SK-N-SH treated with all-trans-retinoic acid at 6 μM for 48 hours (cell line): Measurements from ENCODE around the gene OBSL1.

Experiments
- CREB5 ChIP-seq: fragments of 250-450 bp; sonication (Bioruptor Pico); IDR thresholded peaks from 2 replicates; pipeline ENCODE4 v1.5.1; 2020; ENCODE audit warnings: low read depth, mild to moderate bottlenecking, moderate library complexity
- GLIS3 ChIP-seq: fragments of 250-450 bp; sonication (Bioruptor Pico); IDR thresholded peaks from 2 replicates; pipeline ENCODE4 v1.5.0; 2020; ENCODE audit warnings: mild to moderate bottlenecking, moderate library complexity
- ISL1 ChIP-seq: fragments of 250-450 bp; sonication (Bioruptor Pico); IDR thresholded peaks from 2 replicates; pipeline ENCODE4 v2.1.2; 2022; ENCODE audit warnings: mild to moderate bottlenecking, moderate library complexity
- RARB ChIP-seq: fragments of 250-450 bp; sonication (Bioruptor Pico); IDR thresholded peaks from 2 replicates; pipeline ENCODE4 v1.8.0; 2021; ENCODE audit warnings: mild to moderate bottlenecking, moderate library complexity
- ZC3H10 ChIP-seq: fragments of 250-450 bp; sonication (Bioruptor Pico); IDR thresholded peaks from 2 replicates; pipeline ENCODE4 v1.5.1; 2021; ENCODE audit warnings: mild to moderate bottlenecking, moderate library complexity
- ZFP3 ChIP-seq: fragments of 250-450 bp; sonication (Bioruptor Pico); IDR thresholded peaks from 2 replicates; pipeline ENCODE4 v1.5.0; 2020; ENCODE audit warnings: mild to moderate bottlenecking, moderate library complexity
- ZFP30 ChIP-seq: fragments of 450-650 bp; formaldehyde crosslinking; IDR thresholded peaks from 2 replicates; pipeline ENCODE4 v1.5.0; 2022; ENCODE audit warnings: mild to moderate bottlenecking, moderate library complexity
- ZNF70 ChIP-seq: fragments of 450-650 bp; formaldehyde crosslinking; IDR thresholded peaks from 2 replicates; pipeline ENCODE4 v1.5.0; 2020; ENCODE audit warnings: mild to moderate bottlenecking, moderate library complexity
- TF ChIP-seq, protein P1 (sequence below): fragments of 250-450 bp; sonication (Bioruptor Pico); IDR thresholded peaks from 2 replicates; pipeline ENCODE4 v1.8.0; 2020; ENCODE audit warnings: mild to moderate bottlenecking, moderate library complexity, borderline replicate concordance
- TF ChIP-seq, protein P2 (sequence below): fragments of 250-450 bp; sonication (Bioruptor Pico); IDR thresholded peaks from 2 replicates; pipeline ENCODE4 v1.8.0; 2021; ENCODE audit warnings: low read depth, mild to moderate bottlenecking, moderate library complexity, borderline replicate concordance
- TF ChIP-seq, protein P3 (sequence below): fragments of 250-450 bp; sonication (Bioruptor Pico); IDR thresholded peaks from 2 replicates; pipeline ENCODE4 v1.5.0; 2020; ENCODE audit warnings: mild to moderate bottlenecking, moderate library complexity

GRCh38 chr2:219574484-219575311, 3.4 kb upstream of the OBSL1 start:
- TF ChIP-seq ZFP3 (no peak), ZFP30 (CRISPR knock-in tag) (no peak), GLIS3 (CRISPR knock-in tag) (no peak), ISL1 (no peak), RARB (no peak), ZC3H10 (CRISPR knock-in tag) (no peak), ZNF70 (CRISPR knock-in tag) (no peak), CREB5 (CRISPR knock-in tag) (no peak)
- TF ChIP-seq, protein P1, sequence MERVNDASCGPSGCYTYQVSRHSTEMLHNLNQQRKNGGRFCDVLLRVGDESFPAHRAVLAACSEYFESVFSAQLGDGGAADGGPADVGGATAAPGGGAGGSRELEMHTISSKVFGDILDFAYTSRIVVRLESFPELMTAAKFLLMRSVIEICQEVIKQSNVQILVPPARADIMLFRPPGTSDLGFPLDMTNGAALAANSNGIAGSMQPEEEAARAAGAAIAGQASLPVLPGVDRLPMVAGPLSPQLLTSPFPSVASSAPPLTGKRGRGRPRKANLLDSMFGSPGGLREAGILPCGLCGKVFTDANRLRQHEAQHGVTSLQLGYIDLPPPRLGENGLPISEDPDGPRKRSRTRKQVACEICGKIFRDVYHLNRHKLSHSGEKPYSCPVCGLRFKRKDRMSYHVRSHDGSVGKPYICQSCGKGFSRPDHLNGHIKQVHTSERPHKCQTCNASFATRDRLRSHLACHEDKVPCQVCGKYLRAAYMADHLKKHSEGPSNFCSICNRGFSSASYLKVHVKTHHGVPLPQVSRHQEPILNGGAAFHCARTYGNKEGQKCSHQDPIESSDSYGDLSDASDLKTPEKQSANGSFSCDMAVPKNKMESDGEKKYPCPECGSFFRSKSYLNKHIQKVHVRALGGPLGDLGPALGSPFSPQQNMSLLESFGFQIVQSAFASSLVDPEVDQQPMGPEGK (CRISPR knock-in tag): no peak
- TF ChIP-seq, protein P2, sequence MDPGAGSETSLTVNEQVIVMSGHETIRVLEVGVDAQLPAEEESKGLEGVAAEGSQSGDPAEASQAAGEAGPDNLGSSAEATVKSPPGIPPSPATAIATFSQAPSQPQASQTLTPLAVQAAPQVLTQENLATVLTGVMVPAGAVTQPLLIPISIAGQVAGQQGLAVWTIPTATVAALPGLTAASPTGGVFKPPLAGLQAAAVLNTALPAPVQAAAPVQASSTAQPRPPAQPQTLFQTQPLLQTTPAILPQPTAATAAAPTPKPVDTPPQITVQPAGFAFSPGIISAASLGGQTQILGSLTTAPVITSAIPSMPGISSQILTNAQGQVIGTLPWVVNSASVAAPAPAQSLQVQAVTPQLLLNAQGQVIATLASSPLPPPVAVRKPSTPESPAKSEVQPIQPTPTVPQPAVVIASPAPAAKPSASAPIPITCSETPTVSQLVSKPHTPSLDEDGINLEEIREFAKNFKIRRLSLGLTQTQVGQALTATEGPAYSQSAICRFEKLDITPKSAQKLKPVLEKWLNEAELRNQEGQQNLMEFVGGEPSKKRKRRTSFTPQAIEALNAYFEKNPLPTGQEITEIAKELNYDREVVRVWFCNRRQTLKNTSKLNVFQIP (CRISPR knock-in tag): no peak
- TF ChIP-seq, protein P3, sequence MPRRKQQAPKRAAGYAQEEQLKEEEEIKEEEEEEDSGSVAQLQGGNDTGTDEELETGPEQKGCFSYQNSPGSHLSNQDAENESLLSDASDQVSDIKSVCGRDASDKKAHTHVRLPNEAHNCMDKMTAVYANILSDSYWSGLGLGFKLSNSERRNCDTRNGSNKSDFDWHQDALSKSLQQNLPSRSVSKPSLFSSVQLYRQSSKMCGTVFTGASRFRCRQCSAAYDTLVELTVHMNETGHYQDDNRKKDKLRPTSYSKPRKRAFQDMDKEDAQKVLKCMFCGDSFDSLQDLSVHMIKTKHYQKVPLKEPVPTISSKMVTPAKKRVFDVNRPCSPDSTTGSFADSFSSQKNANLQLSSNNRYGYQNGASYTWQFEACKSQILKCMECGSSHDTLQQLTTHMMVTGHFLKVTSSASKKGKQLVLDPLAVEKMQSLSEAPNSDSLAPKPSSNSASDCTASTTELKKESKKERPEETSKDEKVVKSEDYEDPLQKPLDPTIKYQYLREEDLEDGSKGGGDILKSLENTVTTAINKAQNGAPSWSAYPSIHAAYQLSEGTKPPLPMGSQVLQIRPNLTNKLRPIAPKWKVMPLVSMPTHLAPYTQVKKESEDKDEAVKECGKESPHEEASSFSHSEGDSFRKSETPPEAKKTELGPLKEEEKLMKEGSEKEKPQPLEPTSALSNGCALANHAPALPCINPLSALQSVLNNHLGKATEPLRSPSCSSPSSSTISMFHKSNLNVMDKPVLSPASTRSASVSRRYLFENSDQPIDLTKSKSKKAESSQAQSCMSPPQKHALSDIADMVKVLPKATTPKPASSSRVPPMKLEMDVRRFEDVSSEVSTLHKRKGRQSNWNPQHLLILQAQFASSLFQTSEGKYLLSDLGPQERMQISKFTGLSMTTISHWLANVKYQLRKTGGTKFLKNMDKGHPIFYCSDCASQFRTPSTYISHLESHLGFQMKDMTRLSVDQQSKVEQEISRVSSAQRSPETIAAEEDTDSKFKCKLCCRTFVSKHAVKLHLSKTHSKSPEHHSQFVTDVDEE (CRISPR knock-in tag): no peak
